GM19099 (cell line): ENCODE data around the gene ZNF594.

ENCODE experiments used
- POLR2A ChIP-seq: IDR thresholded peaks from 3 replicates; pipeline ENCODE4 v1.6.1; 2011; ENCODE audit warnings: low read depth; ENCODE audit not compliant: insufficient read length; ENCODE audit errors: extremely low read depth

Gene ZNF594

GRCh38 chr17:5135726-5136579 is 55.7 kb downstream of the ZNF594 start:
- no peak for TF ChIP-seq POLR2A

- TF ChIP-seq POLR2A: no peak
Observed at GRCh38 chr17:5133311-5133710, 58.4 kb downstream of the ZNF594 start.

- no peak for TF ChIP-seq POLR2A
Observed at GRCh38 chr17:5131146-5131715, 60.4 kb downstream of the ZNF594 start.
